GM19351 (cell line): ENCODE results near the gene SF3B2.

Experiments used
- ATAC-seq: cut with Tn5 transposase; IDR thresholded peaks from one replicate; pipeline ENCODE4 v1.9.1; 2021; ENCODE audit warnings: mild to moderate bottlenecking, moderate library complexity; ENCODE audit not compliant: unreplicated experiment

SF3B2 gene

GRCh38 chr11:66047541-66048365 lies 4.4 kb upstream of the SF3B2 start:
- ATAC-seq, result no peak

- ATAC-seq, result no peak
Measured at GRCh38 chr11:66048547-66049323, 3.4 kb upstream of the SF3B2 start, which contains the start of gene GAL3ST3. Gene GAL3ST3, minus strand, starts transcription at chr11:66049161. Its CDS starts 3,746 bp downstream, at chr11:66045415.

DNA sequence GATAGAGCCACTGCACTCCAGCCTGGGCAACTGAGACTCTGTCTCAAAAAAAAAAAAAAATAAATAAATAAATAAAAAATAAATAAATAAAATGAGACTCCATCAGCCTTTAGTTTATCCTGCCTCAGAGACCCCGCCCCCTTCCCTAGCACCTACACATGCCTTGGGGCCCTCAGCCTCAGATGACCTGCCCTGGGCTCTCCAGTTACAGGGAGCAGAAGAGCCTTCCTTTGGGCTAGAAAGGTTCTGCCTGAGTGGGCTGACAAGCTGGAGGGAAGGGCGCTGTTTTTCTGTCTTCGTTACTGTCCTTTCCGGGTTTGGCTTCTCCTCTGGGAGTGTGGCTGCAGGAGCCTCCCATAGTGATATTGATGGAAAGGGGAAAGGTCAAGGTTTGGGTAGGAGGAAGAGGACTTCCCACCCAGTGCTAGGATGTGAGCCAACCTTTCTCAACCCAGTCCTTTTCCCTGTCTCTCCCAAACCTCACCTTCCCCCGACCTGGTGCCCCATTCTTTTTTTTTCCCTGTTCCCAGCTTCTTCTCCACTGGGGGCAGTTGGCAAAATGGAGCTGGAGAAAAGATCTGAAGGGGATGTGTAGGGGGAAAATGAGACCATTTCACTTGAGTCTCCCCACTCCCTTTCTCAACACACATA lies 1.5 kb upstream of the SF3B2 start:
- ATAC-seq, result no peak

DNA sequence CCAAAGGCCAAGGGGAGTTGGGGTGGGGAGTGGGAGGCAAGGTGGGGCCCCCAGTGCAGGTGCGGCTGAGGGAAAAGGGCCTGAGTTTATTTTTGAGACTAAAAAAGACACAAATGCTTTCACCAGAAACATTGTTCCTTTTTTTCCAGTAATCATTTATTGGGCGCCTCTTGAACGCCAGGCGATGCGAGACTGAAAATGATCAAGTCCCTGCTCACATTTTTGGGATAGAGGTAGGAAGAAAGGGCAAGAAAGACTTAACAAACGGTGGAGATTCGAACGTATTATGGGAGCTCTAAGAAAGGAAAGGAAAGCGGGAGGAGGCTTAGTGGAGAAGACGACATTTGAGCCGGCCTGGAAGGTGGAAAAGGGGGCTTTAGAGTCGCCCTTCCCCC lies 796 bp upstream of the SF3B2 start:
- ATAC-seq, result no peak

DNA sequence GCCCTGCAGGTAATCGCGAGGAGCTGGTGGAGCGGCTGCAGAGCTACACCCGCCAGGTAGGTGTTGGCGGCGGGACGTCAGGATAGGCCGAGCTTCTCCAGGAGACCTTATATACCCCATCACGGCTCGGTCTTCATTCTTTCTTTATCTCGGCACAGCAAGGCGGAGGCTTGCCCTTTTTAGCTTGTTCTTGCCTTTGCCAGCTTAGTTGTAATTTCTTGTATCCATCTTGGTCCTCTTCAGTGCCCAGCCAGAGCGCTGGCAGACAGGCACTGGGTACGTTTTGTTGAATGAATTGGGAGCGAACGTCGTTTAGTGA lies 459 bp downstream of the SF3B2 start:
- ATAC-seq, result no peak

GRCh38 chr11:66055021-66055420 lies 2.9 kb downstream of the SF3B2 start:
- no peak for ATAC-seq

DNA sequence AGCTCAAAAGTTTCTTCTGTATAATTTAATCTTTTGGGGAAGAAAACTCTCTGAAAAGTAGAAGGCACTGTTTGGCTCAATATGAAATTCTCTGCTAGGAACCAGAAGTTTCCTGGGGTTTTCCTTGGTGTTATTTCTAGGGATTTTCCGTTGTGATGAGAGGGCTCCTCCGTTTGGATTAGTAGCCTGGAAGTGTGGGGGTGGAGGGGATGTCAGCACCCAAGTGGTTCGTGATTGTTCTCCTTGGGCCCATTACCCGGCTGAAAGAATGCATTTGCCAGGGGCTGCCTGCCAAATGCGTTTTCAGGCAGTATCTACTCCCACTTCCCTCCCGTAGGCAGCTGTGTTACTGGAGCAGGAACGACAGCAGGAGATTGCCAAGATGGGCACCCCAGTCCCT lies 4.3 kb downstream of the SF3B2 start:
- ATAC-seq, result no peak

DNA sequence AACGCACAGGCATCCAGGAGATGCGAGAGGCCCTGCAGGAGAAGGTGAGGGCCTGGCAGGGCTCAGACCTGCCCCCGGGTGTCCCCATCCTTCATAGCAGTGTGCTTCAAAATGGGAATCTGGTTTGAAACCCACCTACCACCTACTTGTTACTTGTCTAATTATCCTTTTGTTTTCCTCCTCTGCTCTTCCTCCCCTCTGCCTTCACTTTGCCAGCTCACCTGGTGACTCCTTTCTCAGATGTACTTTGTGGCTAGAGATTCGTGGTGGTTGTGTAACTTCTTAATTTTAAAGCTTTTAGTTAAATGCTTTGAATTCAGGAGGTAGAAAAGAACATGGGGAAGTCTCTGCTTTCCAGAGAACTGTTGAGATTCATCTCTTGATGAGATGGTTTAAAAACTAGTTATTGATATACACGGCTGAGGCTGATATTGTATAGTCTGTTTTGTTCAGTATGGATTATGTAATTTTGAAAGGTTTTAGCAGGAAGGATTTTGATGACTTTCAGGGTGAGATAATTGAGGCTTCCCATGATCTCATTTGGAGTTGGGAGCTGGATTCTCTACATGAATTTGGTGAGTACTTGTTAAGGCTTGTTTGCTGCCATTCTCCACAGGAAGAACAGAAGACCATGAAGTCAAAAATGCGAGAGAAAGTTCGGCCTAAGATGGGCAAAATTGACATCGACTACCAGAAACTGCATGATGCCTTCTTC lies 8.0 kb downstream of the SF3B2 start:
- ATAC-seq, result no peak

GRCh38 chr11:66061268-66061667 lies 9.1 kb downstream of the SF3B2 start:
- ATAC-seq, result no peak

- ATAC-seq, result no peak
Measured at GRCh38 chr11:66062408-66062807, 10.2 kb downstream of the SF3B2 start.

DNA sequence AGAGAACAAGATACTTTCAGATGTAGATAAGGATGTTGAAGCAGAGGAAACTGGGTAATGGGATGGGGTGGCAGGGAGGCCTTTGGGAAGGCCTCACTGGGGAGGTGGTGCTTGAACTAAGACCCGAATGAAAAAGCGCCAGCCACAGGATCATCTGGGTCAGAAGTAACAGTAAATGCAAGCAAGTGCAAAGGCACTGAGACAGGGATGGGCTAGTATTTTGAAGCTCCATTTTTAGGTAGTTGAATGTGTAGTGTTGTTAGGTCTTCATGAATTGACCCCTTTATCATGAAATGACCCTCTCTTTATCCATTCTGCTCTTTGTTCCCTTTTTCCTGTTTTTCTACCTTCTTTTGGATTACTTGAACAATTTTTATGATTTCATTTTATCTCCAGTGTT lies 11.7 kb downstream of the SF3B2 start:
- no peak for ATAC-seq

- no peak for ATAC-seq
Measured at GRCh38 chr11:66064571-66064970, 12.4 kb downstream of the SF3B2 start.

GRCh38 chr11:66066751-66067150 lies 14.6 kb downstream of the SF3B2 start:
- ATAC-seq, result no peak

GRCh38 chr11:66067640-66068039 lies 15.5 kb downstream of the SF3B2 start:
- no peak for ATAC-seq

- no peak for ATAC-seq
Measured at GRCh38 chr11:66068154-66068821, 16.1 kb downstream of the SF3B2 start.

GRCh38 chr11:66068923-66069714 lies 17.0 kb downstream of the SF3B2 start:
- no peak for ATAC-seq

DNA sequence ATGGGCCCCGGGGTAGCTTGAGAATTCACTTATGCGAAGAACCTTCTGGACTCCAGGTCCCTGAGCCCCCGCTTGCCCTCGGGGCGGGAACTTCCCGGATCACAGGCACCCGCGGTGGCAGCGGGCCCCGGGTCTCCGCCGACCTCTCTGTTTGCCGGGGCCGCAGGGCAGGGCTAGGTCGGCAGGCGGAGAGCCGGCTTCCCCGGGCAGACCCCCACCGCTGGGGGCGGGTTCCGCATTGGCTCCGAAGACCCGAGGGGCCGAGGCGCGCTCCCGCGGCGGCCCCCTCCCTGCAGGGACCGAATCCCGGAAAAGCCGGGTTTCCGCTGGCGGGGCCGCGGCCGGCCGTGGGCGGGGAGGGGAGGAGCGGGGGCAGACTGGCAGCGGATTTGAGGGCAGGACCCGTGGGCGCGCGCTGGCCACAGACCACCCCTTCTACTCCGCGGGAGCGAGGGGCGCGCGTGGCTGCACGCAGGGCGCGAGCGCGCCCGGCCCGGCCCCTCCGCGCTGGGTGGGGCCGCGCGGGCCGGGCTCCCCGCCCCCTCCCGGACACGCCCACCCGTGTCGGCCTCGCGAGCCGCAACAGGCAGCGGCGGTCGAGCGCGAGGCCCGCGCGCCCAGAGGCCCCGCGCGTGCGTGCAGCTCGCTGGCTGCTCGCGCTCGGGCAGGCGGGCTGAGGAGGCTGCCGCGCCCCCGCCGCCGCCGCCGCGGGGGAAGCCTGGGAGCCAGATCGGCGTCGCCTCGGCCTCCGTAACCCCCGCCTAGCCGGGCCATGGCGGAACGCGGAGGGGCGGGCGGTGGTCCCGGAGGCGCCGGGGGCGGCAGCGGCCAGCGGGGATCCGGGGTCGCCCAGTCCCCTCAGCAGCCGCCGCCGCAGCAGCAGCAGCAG lies 17.8 kb downstream of the SF3B2 start, which contains the start of gene PACS1:
PACS1 (plus strand) TSS at position 558 of the 889 bp plus-strand sequence; CDS start at position 773, 215 bp downstream.
- ATAC-seq, result no peak

DNA sequence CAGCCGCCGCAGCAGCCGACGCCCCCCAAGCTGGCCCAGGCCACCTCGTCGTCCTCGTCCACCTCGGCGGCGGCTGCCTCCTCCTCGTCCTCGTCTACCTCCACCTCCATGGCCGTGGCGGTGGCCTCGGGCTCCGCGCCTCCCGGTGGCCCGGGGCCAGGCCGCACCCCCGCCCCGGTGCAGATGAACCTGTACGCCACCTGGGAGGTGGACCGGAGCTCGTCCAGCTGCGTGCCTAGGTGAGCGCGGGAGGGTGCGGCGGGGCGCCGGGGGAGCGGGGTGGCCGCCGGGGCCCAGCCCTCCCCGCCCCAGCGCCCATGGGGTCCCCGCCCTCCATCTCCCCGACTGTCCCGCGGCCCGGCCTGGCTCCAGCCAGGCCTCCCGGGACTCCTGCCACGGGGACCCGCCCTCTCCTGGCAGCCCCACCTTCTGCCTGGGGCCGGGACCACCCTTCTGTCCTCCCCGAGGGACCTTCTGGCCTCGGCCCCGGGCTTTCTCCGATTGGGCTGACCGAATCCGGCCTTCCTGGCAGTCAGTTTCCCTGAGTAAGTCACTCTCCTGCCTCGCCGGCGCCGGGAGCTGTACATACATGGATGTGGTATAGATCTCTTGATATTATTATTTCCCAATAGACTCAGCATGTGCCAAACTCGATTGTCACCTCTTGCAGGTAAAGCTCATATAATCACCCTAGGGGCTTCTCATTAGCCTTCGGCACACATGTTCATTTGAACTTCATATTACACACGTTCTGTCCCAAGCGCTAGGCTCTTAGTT lies 18.6 kb downstream of the SF3B2 start:
- ATAC-seq, result no peak
